DND-41 (cell line): ENCODE results near the gene PINLYP.

Experiments
- EZH2 ChIP-seq: IDR thresholded peaks from 3 replicates; pipeline ENCODE4 v1.6.1; 2012; ENCODE audit warnings: borderline replicate concordance, low read depth, mild to moderate bottlenecking, moderate library complexity, low read length, inconsistent platforms; ENCODE audit not compliant: severe bottlenecking
- TF ChIP-seq, protein P1 (sequence below): IDR thresholded peaks from 2 replicates; pipeline ENCODE4 v1.5.1; 2012; ENCODE audit warnings: borderline replicate concordance, low read length, moderate library complexity, mild to moderate bottlenecking; ENCODE audit not compliant: poor library complexity, severe bottlenecking; ENCODE audit errors: extremely low read depth

DNA sequence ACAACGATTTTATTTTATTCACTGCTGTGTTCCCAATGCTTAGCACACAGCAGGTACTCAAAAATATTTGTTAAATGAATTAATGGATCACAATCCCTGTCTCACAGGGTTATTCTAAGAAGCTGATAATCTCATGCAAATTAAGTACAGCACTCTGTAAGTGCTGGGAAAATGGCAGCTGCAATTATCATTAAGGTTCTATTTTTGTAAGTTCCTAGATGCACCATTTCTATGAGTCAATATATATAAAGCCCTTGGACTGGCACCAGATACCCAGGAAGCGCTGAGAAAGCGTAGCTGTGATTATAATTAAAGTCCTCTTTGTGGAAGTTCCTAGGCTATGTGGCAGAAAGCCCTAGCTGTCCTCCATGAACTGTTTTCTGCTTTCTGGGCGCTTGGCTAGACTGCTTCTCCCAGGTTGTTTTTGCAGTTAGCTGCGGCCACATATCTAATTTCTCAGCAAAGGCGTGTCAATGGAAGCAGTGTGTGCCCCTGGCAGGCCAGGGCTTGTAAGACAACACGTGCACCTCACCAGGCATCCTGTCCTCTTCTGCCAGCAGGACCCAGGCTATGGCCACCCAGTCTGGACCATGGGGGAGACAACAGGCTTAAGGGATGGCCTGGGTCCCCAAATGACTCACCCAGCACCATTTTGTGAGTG, 31.1 kb downstream of the PINLYP start:
- TF ChIP-seq, protein P1, sequence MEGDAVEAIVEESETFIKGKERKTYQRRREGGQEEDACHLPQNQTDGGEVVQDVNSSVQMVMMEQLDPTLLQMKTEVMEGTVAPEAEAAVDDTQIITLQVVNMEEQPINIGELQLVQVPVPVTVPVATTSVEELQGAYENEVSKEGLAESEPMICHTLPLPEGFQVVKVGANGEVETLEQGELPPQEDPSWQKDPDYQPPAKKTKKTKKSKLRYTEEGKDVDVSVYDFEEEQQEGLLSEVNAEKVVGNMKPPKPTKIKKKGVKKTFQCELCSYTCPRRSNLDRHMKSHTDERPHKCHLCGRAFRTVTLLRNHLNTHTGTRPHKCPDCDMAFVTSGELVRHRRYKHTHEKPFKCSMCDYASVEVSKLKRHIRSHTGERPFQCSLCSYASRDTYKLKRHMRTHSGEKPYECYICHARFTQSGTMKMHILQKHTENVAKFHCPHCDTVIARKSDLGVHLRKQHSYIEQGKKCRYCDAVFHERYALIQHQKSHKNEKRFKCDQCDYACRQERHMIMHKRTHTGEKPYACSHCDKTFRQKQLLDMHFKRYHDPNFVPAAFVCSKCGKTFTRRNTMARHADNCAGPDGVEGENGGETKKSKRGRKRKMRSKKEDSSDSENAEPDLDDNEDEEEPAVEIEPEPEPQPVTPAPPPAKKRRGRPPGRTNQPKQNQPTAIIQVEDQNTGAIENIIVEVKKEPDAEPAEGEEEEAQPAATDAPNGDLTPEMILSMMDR: no peak
- no peak for TF ChIP-seq EZH2
